Caco-2 (cell line): ENCODE data around the gene ERI3. TPM values are rescaled to one million over a fixed set of nuclear protein-coding genes. Genes with fewer than 3 reads are reported as not detected.
A peak's percentile ranks its signal among the peaks of the same experiment; 100 is the strongest.

ENCODE experiments used
- BruUV-seq: library from RNA; stranded (reverse); fragments of 400-500 nt; replicated peaks from 2 replicates; lab custom pipeline; 2021; lab: Mats Ljungman, UMichigan
- CTCF ChIA-PET: fragments of 300-600 bp; sonication (Branson Sonifier 250); formaldehyde crosslinking; loops from one replicate; lab custom pipeline; 2022; ENCODE audit warnings: antibody characterized with exemption; lab: Charles Lee
- POLR2A ChIA-PET: fragments of 300-600 bp; sonication (Branson Sonifier 250); formaldehyde crosslinking; loops from one replicate; lab custom pipeline; 2022; ENCODE audit warnings: antibody characterized with exemption; lab: Charles Lee
- DNase-seq, 2 experiments: peaks; one replicate each; pipeline versions ENCODE4 v3.0.0 to v3.0.0-alpha.2; 2020 to 2022
- H3K27me3 ChIP-seq: replicated peaks from 2 replicates; pipeline ENCODE4 v1.6.0; 2011; ENCODE audit warnings: low read length; ENCODE audit not compliant: control insufficient read depth, insufficient read depth
- H3K36me3 ChIP-seq: 2 replicates; pipeline ENCODE4 v1.5.1; 2011; ENCODE audit warnings: low read length; ENCODE audit not compliant: control insufficient read depth, insufficient read depth
- H3K4me1 ChIP-seq: fragments of 250-450 bp; sonication (Bioruptor Pico); 2 replicates; pipeline ENCODE4 v1.5.1; 2020; ENCODE audit warnings: mild to moderate bottlenecking
- H3K4me3 ChIP-seq: 2 replicates; pipeline ENCODE4 v1.5.1; 2011; ENCODE audit warnings: low read depth, mild to moderate bottlenecking, control low read depth, low read length
- H3K9me3 ChIP-seq: fragments of 250-450 bp; sonication (Bioruptor Pico); 2 replicates; pipeline ENCODE4 v1.5.1; 2020; ENCODE audit warnings: mild to moderate bottlenecking, moderate library complexity
- H3K27ac Mint-ChIP-seq: one replicate; pipeline ENCODE4 v1.8.0; 2022; ENCODE audit warnings: mixed read lengths; ENCODE audit not compliant: unreplicated experiment
- H3K27me3 Mint-ChIP-seq: one replicate; pipeline ENCODE4 v1.8.0; 2022; ENCODE audit warnings: mixed read lengths; ENCODE audit not compliant: insufficient read depth, unreplicated experiment
- H3K36me3 Mint-ChIP-seq: one replicate; pipeline ENCODE4 v1.8.0; 2022; ENCODE audit warnings: mild to moderate bottlenecking, mixed read lengths; ENCODE audit not compliant: insufficient read depth, unreplicated experiment
- H3K4me1 Mint-ChIP-seq: one replicate; pipeline ENCODE4 v1.8.0; 2022; ENCODE audit warnings: low read depth, mixed read lengths; ENCODE audit not compliant: unreplicated experiment
- H3K4me3 Mint-ChIP-seq: one replicate; pipeline ENCODE4 v1.8.0; 2022; ENCODE audit warnings: mild to moderate bottlenecking, moderate library complexity, mixed read lengths; ENCODE audit not compliant: unreplicated experiment
- H3K9me3 Mint-ChIP-seq: one replicate; pipeline ENCODE4 v1.8.0; 2022; ENCODE audit warnings: mixed read lengths; ENCODE audit not compliant: unreplicated experiment
- CTCF ChIP-seq, 2 experiments: fragments of 200-600 bp in 1 of 2; IDR thresholded peaks; 1 replicate in 1 of 2; 2 replicates in 1 of 2; pipeline versions ENCODE4 v1.5.1 to v1.8.0; 2011 to 2022; ENCODE audit warnings: antibody characterized with exemption in 1 of 2, control low read depth in 1 of 2, inconsistent platforms in 1 of 2, low read depth in 1 of 2, low read length in 1 of 2, mild to moderate bottlenecking in 1 of 2, moderate library complexity in 1 of 2; ENCODE audit not compliant: insufficient read depth in 1 of 2, severe bottlenecking in 1 of 2, unreplicated experiment in 1 of 2
- intact Hi-C: fragments of 100-400 bp; cut with micrococcal nuclease; formaldehyde crosslinking; loops from one replicate; pipeline ENCODE4 v1.10.0; 2022; ENCODE audit not compliant: unreplicated experiment
- total RNA-seq: library from RNA; stranded (reverse); gene quantifications from 2 replicates; pipeline ENCODE4 v1.2.3, GENCODE V29; 2022

Gene ERI3
- total RNA-seq, 1 experiment from 2014 or later: 38.2 TPM

- Mint-ChIP-seq H3K27me3 (peaks cover 5% of the 10 kb centered on the region), H3K9me3 (no peaks in the 10 kb centered on the region), H3K36me3 (no peaks in the 10 kb centered on the region), H3K27ac (peak overlapping the region; percentile 36), H3K4me1 (no peaks in the 10 kb centered on the region), H3K4me3 (no peak overlapping the region)
- intact Hi-C loops: no loop called here
- POLR2A ChIA-PET: no interaction called here
- no peak for TF ChIP-seq CTCF (IDR thresholded peaks at IDR 0.05; ENCODE audit: insufficient read depth in 1 of 2, low read depth in 1 of 2, low read length in 1 of 2, severe bottlenecking in 1 of 2, unreplicated experiment in 1 of 2)
- no peaks in the 10 kb centered on the region for H3K27me3 ChIP-seq
- BruUV-seq: no TSS peak
- H3K4me1 ChIP-seq: no peaks in the 10 kb centered on the region
- CTCF ChIA-PET: no interaction called here
- DNase-seq: no peak
- H3K4me3 ChIP-seq: no peak overlapping the region
- H3K36me3 ChIP-seq: no peaks in the 10 kb centered on the region
- no peaks in the 10 kb centered on the region for H3K9me3 ChIP-seq
These were observed 11.4 kb upstream of the ERI3 start for GRCh38 chr1:44366371-44366975.

- POLR2A ChIA-PET: no interaction called here
- Mint-ChIP-seq H3K36me3 (no peaks in the 10 kb centered on the region), H3K27me3 (peaks cover 2% of the 10 kb centered on the region), H3K4me1 (no peaks in the 10 kb centered on the region), H3K4me3 (no peak overlapping the region), H3K9me3 (no peaks in the 10 kb centered on the region), H3K27ac (no peak overlapping the region)
- H3K4me1 ChIP-seq: no peaks in the 10 kb centered on the region
- no TSS peak for BruUV-seq
- H3K36me3 ChIP-seq: no peaks in the 10 kb centered on the region
- no peaks in the 10 kb centered on the region for H3K9me3 ChIP-seq
- CTCF ChIA-PET: no interaction called here
- no peaks in the 10 kb centered on the region for H3K27me3 ChIP-seq
- peak; percentile 18 to 44 for TF ChIP-seq CTCF (IDR thresholded peaks at IDR 0.05; ENCODE audit: insufficient read depth in 1 of 2, low read depth in 1 of 2, low read length in 1 of 2, severe bottlenecking in 1 of 2, unreplicated experiment in 1 of 2)
- H3K4me3 ChIP-seq: no peak overlapping the region
- peak in 1 of 2 experiments; percentile 20 for DNase-seq
- intact Hi-C loops: loop anchor here (5.0 kb wide), 1 partner anchor 144 kb away; no protein-coding TSS in a partner anchor
These were observed 6.4 kb upstream of the ERI3 start for GRCh38 chr1:44361478-44361877.

GRCh38 chr1:44359234-44359935, 4.3 kb upstream of the ERI3 start:
- Mint-ChIP-seq H3K27me3 (peaks cover 2% of the 10 kb centered on the region), H3K27ac (no peak overlapping the region)
- CTCF ChIA-PET: no interaction called here

More at GRCh38 chr1:44359234-44359935, 4.3 kb upstream of the ERI3 start:
- no peaks in the 10 kb centered on the region for H3K4me1 ChIP-seq
- H3K36me3 ChIP-seq: no peaks in the 10 kb centered on the region
- no peak for TF ChIP-seq CTCF (IDR thresholded peaks at IDR 0.05; ENCODE audit: insufficient read depth in 1 of 2, low read depth in 1 of 2, low read length in 1 of 2, severe bottlenecking in 1 of 2, unreplicated experiment in 1 of 2)
- Mint-ChIP-seq H3K36me3 (peaks cover 6% of the 10 kb centered on the region), H3K4me1 (peaks cover 6% of the 10 kb centered on the region), H3K9me3 (no peaks in the 10 kb centered on the region), H3K4me3 (no peak overlapping the region)
- no peaks in the 10 kb centered on the region for H3K9me3 ChIP-seq
- POLR2A ChIA-PET: no interaction called here
- intact Hi-C loops: no loop called here
- DNase-seq: no peak
- H3K27me3 ChIP-seq: no peaks in the 10 kb centered on the region
- BruUV-seq: no TSS peak
- H3K4me3 ChIP-seq: no peak overlapping the region
